ENCODE data around the gene SLC22A23. TPM values are rescaled to one million over a fixed set of nuclear protein-coding genes. Genes with fewer than 3 reads are reported as not detected.
A peak's percentile ranks its signal among the peaks of the same experiment; 100 is the strongest.
"Not testable (repeated sequence)": the region's sequence is repeated elsewhere in the genome, so short reads cannot be mapped to it uniquely, and the experiment has no call there.

SLC22A23 gene
- total RNA-seq, 1 donor from 2014 or later = 4.0 TPM

DNA sequence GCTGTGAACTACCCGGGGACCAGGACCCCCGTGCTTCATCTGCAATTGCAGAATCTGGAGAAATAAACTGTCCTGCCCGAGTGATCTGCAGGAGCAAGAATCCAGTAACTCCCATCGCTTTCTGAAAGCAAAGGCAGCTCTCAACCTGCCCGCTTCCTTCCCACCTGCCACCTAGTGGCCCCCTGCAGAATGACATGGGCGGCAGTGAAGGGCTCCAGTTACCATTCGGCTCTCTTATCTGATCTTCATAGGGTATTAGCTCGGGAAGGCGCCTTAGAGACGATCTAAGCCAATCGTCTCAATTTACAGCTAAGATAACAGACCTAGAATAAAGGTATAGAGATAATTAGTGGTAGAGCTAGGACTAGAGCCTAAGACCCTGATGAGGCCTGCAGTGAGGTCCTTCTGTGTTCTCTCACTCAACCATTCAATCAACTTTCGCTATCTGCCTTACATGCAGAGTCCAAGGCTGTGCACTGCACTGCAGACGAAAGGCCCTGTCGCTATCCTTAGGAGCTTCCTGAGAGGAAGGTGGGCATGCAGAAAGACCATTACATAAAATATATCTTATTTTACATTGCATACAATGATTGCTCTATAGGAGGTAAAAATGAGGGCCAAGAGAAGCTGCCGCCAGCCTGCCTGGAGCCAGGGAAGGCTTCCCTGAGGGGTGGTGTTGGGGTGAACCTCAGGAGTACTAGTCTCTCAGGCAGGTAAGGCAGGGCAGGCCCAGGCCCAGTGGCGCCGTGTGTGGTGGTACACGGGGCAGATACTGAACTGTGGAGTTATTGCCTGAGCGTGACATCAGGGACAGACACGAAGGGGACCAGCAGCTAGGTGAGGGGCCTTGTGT, 205.2 kb downstream of the SLC22A23 start:
- DNase-seq (ENCODE audit: low read depth, low spot score) = peak; percentile 27

DNA sequence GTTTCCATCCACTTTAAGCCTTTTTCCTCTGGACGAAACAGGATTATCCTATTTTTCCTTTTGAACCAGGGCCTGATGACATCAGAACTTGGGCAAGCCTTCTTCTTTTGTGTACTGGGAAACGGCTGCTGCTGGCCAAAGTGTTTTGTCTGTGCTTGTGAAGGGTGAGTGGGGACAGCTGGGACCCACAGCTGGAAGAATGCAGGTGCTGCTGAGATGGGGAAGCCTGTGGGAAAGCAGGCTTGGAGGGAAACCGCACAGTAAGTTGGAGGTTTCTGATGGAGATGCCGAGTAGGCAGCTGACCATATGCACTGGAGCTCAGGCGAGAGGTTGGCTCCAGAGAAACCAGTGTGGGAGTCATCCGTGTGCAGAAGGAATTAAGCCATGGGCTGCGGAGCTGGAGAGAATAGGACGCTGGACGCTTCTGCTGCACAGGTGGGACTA, 206.6 kb downstream of the SLC22A23 start:
- DNase-seq (ENCODE audit: low read depth, low spot score) = no peak

DNA sequence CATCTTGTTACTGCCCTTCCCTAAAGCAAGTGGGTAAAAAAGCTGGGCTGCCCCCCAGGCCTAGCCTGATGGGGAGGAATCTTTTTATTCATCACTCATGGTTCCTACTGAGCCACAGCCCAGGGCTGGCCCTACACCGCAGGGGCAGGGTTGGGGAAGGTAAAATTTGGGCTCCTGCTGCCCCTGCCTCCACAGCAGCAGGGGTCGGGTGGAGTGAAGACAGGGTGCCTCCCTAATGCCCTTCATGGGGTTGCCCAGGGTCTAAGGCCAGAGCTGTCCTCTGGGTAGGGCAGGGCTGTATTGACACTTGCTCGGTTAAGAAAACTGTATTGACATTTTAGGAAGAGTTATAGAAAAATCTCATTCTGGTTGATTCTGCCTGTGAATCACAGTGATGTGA, 207.0 kb downstream of the SLC22A23 start:
- DNase-seq (ENCODE audit: low read depth, low spot score) = no peak

DNA sequence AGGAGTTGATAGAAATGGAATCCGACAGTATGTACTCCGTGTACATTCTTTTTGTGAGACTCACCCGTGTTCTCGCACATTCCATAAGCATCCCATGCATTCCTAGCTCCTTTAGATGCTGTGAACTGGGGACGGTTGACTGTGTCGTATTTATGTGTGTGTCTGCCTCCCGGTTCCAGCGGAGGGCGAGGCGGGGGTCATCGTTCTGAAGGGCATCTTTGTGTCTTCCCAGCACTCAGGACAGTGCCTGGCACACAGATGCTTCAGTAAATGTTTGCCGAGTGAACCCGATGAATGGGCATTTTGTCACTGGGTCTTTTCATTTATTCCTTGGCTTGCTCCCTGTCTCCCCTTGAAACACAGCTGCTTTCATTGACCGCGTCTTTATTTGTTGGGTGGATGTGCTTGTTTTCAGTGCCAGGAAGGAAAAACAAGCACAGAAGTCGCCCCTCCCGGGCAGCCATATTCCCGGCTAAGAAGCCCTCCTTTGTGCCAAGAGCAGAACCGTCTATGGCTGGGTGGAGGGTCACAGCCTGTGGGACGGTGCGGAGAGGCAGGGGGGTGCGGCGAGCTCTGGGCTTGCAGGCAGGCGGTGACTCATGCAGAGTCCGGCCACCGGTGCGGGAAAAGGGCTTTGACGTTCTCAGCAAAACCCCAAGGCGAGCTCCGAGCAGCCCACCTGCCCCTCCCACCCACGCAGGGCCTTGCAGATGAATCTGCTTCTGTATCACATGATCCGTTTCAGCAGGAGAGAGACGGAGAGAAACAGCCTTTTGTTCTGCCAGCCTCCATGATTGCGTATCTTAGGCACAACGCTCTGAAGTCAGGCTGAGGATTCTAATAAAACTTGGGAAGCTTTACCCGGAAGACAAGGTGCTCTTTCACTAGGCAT, 209.3 kb downstream of the SLC22A23 start:
- no peak for DNase-seq (ENCODE audit: low read depth, low spot score)

DNA sequence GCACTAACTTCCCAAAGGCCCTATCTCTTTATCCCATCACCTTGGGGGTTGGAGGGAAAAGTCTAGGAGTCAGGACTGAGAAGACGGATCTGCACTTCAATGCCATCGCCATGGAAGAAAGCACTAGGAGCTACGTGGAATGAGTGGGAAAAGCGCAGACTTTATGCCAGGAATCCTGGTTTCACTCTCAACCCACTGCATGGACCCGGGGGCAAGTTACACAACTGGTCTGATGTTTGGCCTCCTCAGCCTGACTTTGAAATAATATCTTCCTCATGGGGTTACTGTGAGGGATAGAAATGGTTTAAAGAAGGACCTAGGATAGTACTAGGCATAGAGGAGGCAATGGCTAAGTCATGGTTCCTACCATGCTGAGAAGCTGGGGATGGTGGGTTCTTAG, 211.6 kb downstream of the SLC22A23 start:
- no peak for DNase-seq (ENCODE audit: low read depth, low spot score)

DNA sequence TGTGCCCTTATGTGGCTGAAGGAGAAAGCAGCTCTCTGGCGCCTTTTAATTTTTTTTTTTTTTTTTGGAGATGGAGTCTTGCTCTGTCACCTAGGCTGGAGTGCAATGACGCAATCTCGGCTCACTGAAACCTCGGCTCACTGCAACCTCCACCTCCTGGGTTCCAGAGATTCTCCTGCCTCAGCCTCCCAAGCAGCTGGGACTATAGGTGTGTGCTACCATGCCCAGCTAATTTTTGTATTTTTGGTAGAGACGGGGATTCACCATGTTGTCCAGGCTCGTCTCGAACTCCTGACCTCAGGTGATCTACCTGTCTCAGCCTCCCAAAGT, 212.1 kb downstream of the SLC22A23 start:
- DNase-seq (ENCODE audit: low read depth, low spot score) = not testable (repeated sequence)

DNA sequence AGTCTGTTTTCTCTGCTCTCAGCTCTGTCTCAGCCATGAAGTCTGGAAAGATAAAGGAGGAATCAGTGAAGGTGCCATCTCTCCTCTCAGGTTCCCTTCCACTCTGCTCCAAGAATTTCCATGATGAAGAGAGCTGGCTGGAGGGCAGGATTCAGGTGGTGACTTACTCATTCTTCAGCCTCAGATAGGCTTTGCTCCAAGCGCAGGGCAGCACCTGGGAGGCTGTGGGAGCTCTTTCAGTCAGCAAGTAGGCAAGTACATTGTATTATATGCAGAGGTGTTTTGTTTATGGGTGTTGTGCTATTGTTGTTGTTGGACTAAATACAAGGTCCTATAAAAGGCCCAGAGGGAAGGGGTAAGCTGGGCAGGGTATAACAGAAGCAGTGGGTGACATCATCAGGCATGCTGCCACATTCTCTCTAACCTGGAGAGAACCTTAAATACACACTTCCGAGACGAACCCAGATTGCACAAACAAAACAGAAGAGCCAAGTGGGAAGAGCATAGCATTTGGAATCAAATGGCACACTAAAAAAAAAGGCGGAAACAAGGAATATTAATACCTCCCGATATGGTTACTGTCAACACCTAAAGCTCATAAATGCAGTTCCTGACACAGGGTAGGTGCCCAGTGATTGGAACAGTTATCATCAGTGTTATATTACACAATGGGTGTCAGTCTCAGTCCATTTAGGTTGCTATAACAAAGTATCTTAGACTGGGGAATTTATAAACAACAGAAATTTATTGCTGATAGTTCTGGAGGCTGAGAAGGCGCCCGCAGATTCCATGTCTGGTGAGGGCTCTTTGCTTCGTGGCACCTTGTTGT, 212.6 kb downstream of the SLC22A23 start:
- no peak for DNase-seq (ENCODE audit: low read depth, low spot score)

DNA sequence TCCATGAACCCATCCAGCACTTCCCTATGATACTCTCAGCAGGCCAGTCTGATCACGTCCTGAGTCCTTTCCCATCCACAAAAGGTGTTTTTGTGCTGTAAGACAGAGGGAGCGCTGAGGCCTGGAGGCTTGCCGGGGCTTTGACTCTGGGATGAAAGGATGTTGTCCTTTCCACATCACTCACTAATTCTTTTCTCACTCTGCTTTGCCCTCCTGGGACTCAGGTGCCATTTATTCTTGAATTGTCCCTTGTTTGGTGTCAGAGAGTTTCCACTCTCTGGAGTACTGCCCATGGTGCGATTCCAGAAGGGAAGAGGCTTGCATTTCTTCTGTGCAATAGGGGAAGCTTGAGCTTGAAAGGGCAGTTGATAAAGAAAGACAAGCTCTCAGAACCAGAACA, 214.1 kb downstream of the SLC22A23 start:
- DNase-seq (ENCODE audit: low read depth, low spot score) = no peak

DNA sequence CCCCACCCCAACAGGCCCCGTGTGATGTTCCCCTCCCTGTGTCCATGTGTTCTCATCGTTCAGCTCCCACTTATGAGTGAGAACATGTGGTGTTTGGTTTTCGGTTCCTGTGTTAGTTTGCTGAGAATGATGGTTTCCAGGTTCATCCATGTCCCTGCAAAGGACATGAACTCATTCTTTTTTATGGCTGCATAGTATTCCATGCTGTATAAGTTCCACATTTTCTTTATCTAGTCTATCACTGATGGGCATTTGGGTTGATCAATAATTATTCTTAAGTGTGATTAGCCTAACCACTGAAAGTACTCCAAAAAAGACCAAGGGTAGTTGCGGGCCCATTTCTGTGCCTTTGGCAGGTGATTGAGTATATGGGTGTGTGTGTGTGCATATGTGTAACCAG, 215.1 kb downstream of the SLC22A23 start:
- DNase-seq (ENCODE audit: low read depth, low spot score) = not testable (repeated sequence)

DNA sequence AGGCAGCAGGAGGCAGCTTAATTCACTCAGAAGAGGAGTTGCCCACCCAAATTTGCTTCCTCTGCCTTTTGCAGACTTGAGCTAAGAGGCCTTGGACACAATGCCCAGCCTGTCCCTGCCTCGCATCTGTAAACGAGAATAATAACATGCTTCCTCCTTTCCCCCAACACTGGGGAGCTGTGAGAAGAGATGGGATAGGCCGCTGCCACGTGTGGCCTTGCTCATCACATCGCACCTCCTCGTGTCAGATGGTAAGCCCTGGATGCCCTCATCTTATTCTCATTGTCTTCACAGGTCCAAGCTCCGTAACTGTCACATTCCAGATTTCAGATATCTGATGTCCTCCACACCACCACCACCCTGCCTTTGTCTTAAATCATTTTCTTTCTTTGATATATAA, 216.3 kb downstream of the SLC22A23 start:
- no peak for DNase-seq (ENCODE audit: low read depth, low spot score)

DNA sequence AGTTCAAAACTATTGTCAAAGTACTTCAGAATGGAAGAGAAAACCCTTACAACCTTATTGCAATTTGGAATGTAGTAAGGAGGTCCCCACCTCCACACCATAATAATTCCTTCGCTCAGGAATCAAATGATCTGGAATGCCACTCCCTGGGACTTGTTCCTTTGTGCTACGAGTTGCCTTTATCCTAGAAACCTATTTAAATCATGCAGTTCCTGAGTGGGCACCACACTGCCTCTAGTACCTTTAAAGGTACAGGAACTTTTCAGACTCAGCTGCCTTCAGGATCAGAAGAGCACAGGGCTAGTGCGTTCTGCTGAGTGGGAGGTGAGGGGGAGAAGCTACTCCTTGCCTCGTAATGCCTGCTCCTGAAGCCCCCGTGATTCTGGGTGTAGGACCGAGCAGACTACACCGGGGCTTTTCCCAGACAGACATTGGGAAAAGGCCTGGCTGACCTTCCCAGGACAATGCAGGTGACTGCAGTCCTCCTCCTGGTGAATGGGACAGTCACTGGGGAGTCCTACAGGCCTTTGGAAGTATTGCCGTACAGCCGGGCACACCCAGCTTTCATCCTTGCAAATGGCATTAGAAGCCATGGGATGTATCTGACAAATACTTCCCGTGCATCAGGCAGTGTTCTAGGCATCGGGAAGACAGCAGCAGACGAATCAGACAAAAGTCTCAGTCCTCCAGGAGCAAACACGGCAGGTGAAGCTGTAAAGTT, 217.6 kb downstream of the SLC22A23 start:
- DNase-seq (ENCODE audit: low read depth, low spot score) = no peak

DNA sequence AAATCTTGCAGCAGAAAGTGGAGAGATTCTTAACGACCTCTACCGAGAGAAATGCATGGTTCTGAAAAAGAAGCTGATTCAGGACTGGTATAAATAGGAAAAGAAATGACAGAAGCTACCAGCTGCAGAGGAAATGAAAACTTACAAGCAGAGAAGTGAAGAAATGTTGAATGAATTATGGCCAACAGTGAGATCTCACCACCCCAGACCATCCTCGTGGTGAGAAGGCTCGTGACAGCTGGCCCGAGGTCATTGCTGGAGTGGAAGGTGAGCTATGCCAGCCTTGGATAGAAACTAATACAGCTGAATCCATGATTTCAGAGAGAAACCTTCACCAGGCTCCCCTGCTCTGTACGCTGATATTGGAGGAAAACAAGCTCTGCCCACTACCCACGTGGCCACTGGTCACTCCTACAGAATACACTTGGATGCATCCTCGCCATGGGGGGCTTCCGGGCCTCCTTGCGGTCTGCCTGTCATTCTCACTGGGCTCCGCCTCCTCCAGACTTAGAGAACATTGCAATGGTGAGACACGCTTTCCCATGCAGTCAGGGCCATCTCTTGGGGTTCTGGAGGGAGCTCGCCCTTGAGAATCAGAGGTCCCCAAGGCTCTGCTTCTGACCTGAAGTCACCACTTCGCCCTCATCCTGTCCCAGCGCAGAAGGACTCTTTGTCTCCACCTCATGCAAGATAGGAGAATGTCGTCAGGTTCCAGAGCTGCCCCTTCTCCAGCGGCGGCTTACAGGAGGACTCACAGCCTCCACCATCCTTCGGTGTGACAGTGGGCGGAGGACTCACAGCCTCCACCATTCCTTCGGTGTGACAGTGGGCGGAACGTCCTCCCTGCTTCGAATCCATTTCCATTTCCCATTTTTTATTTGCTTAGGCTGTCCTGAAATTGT, 218.8 kb downstream of the SLC22A23 start:
- no peak for DNase-seq (ENCODE audit: low read depth, low spot score)

DNA sequence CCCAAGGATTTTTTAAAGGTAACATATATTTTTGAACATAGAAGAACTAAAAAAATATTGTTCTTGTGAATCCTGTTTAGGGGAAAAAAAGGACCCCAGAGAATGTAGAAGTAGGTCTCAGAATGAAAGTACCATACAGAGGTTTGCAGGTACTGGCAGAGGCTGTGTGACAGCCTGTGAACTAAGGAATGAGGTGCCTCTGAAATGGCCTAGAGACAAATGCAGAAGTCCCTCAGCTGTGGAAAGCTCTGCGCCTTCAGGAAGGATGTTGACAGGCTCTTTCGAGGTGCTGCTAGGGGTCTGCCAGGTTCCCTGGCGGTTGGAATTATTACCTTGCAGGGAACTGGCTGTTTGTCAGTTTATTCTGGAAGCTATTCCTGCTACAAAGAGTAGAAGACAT, 220.8 kb downstream of the SLC22A23 start:
- no peak for DNase-seq (ENCODE audit: low read depth, low spot score)

DNA sequence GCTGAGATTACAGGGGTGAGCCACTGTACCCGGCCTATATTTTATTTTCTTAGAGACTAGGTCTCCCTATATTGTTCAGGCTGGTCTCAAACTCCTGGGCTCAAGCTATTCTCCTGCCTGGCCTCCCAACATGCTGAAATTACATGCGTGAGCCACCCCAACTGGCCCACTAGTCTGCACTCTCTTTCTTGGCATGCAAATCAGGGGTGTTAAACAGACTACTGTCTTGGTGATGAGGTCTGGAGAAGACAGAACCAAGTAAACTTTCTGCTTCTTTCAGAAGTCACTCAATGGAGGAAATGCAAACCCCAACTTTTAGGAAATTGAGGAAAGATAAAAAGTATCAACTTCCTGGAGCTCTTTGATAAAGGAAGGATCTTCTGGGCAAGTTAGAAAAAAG, 221.4 kb downstream of the SLC22A23 start:
- no peak for DNase-seq (ENCODE audit: low read depth, low spot score)

DNA sequence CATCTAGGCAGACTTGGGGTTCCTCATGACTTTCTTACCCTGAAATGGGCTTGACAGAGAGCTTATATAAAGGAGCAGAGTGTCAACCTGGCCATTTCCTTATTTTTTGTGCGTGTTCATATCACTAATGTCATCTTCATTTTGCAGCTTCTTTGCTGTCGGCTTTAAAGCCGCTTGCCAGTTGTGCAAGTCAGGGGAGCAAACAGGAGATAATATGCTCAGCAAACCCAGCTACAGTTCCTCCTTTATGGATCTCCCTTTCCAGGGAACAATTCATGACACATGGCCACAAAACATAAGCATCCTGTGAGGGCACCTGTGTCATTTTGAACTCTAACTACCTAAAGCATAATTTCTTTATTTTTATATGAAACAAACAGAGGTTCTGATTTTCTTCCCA, 222.9 kb downstream of the SLC22A23 start:
- no peak for DNase-seq (ENCODE audit: low read depth, low spot score)

DNA sequence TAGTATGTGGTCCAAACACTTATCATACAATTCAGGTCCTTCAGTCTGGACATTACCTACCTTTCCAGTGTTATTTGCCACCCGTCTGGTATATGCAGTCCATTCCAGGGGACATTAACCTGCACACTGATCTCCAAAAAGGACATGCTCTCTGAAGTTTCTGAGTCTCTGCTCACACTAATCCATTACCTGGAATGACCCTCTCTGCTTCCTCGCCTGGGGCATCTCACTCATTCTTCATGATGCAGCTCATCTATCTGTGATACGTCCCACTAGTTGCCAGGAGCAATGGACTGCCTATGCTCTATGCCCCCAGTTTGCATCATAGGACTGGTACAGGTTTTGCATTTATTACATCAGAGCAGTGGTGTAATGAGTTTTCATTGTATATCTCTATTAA, 223.5 kb downstream of the SLC22A23 start:
- DNase-seq (ENCODE audit: low read depth, low spot score) = no peak

DNA sequence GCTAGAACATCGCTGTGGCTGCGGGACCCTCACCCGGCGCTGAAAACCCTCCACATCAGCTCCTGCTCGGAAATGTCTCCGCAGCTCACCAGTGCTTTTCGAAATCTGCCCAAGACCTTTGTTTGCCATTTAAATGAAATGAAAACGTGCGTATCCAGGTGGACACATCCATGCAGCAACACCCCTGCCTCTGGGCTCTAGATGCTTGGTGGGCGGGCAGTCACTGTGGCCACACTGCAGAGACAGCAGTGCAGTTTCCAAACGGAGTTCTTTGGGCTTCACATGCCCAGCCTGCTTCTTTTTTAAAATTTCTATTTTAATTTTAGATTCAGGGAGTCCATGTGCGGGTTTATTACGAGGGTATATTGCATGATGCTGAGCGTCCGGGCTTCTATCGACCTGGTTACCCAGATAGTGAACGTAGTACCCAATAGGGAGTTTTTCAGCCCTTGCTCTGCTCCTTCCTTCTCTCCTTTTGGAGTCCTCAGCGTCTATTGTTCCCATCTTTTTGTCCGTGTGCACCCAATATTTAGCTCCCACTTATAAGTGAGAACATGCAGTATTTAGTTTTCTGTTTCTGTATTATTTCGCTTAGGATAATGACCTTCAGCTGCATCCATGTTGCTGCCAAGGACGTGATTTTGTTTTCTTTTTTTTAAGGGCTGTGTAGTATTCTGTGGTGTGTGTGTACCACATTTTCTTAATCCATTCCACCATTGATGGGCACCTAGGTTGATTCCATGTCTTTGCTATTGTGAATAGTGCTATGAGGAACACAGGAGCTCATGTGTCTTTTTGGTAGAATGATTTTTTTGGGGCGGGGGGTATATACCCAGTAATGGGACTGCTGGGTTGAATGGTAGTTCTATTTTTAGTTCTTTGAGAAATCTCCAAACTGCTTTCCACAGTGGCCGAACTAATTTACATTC, 224.6 kb downstream of the SLC22A23 start:
- no peak for DNase-seq (ENCODE audit: low read depth, low spot score)

DNA sequence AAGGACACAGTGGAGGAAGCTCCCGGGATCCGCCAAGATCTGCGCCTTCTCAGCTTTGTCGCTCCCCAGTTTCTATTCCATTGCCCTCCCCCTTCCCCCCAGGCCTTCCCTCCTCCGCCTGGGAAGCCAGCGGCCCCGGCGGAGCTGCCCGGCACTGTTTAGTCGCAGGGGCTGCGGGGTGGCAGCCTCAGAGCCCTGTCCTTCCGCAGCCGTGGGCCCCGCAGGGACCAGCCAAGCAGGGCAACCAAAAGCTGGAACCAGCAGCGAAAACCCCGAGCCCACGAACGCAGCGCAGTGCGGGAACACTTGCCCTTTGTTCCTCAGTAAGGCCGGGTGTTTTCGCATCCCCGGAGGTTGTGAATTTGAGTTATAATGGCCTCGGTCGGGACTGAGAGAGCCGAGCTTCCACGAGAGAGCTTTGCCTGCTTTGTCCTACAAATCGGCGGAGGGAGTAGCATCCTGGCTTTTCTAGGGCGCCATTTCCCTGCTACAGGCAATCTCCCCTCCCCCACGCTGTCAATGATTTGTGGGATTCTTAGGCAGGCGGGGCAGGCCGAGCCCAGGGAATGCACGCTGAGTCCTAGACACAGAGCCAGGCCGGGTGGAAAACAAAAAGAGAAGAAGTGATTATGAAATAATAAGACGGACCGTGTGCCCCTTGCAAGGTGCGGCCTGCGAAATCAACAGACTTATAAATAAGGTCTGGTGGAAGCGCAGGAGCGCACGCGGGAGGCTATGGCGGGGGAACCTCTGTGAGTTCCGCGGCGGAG, 225.4 kb downstream of the SLC22A23 start:
- DNase-seq (ENCODE audit: low read depth, low spot score) = no peak

Data from pulmonary artery endothelial cell (primary cell).